ENCODE data around the gene POU2AF3.

The POU2AF3 gene

DNA sequence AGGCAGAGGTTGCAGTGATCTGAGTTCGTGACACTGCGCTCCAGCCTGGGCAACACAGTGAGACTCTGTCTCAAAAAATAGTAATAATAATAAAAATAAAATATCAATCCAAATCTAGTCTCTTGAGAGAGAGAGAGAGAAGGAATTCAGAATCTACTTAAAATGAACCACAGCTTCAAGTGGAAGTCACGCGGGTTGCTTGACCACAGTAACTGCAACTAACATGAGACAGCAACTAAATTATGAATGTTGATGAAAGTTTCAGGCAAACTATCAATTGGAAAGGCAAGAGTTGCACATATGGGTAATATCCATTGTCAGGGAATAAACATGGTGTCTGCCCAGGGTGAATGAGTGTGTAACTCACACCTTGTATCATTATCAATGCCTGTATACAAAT, 40.3 kb upstream of the POU2AF3 start:
- Histone ChIP-seq H3K4me1 (ENCODE audit: control insufficient read depth, insufficient read depth, low read depth, low read length) (no peaks in the 10 kb centered on the region), H3K27ac (ENCODE audit: low read length, poor library complexity, severe bottlenecking) (no peak overlapping the region), H3K9me3 (ENCODE audit: control insufficient read depth, low read length) (no peaks in the 10 kb centered on the region), H2BK5ac (ENCODE audit: low read depth, low read length, poor library complexity, severe bottlenecking) (no peak overlapping the region), H3K4me3 (ENCODE audit: insufficient read depth in 1 of 2, low read depth in 1 of 2, low read length in 2 of 2) (no peak overlapping the region), H3K27me3 (ENCODE audit: control insufficient read depth in 1 of 2, insufficient read depth in 1 of 2, low read length in 2 of 2) (peaks cover 1 to 14% of the 10 kb centered on the region in 2 experiments), H2BK15ac (ENCODE audit: low read depth, poor library complexity, severe bottlenecking) (no peak overlapping the region), H3K79me1 (replicated peaks; ENCODE audit: low read length, poor library complexity, severe bottlenecking) (no peaks in the 10 kb centered on the region), H4K8ac (ENCODE audit: low read length) (no peak overlapping the region), H3K4ac (ENCODE audit: low read depth in 1 of 2, low read length in 2 of 2) (no peak overlapping the region), H3K14ac (ENCODE audit: low read length in 2 of 2) (no peak overlapping the region), H4K91ac (ENCODE audit: low read length) (no peak overlapping the region), H2BK120ac (ENCODE audit: low read depth, low read length) (no peak overlapping the region), H2AFZ (ENCODE audit: low read depth, low read length) (no peak overlapping the region), H2BK12ac (ENCODE audit: low read length in 2 of 2) (no peak overlapping the region), H3K9ac (ENCODE audit: low read length) (no peak overlapping the region), H3K4me2 (ENCODE audit: low read length, poor library complexity, severe bottlenecking) (no peak overlapping the region), H3K18ac (ENCODE audit: low read depth in 1 of 2, low read length in 2 of 2) (no peak overlapping the region), H3K23ac (ENCODE audit: low read length in 2 of 2) (no peak overlapping the region), H3K36me3 (ENCODE audit: control insufficient read depth in 1 of 2, insufficient read depth in 2 of 2, low read depth in 1 of 2, low read length in 2 of 2) (no peaks in the 10 kb centered on the region), H2AK5ac (ENCODE audit: low read length, severe bottlenecking) (no peak overlapping the region)
- DNase-seq = no peak
- WGBS = 81% methylated on average over 2 of the region's 4 CpGs

DNA sequence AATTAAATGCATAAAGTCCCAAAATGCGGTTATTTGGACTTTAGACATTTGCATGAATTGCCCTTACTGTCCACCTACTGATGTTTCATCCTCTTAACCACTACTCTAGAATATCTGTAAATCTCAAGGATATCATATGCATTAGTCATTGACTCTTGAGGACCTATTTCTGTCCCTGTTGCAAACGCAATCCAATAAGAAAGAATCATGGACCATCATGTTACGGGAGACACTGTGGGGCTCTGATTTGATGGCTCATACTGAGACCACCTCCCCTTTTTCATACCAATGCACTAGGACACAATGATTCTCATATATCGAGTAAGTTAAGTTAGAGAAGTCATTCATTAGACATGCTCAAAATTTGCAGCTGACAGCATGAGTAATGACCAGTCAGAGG, 38.5 kb upstream of the POU2AF3 start:
- Histone ChIP-seq H3K4ac (ENCODE audit: low read depth in 1 of 2, low read length in 2 of 2) (no peak overlapping the region), H3K4me2 (ENCODE audit: low read length, poor library complexity, severe bottlenecking) (no peak overlapping the region), H4K8ac (ENCODE audit: low read length) (no peak overlapping the region), H4K91ac (ENCODE audit: low read length) (no peak overlapping the region), H2BK5ac (ENCODE audit: low read depth, low read length, poor library complexity, severe bottlenecking) (no peak overlapping the region), H3K79me1 (replicated peaks; ENCODE audit: low read length, poor library complexity, severe bottlenecking) (no peaks in the 10 kb centered on the region), H2AK5ac (ENCODE audit: low read length, severe bottlenecking) (no peak overlapping the region), H3K4me3 (ENCODE audit: insufficient read depth in 1 of 2, low read depth in 1 of 2, low read length in 2 of 2) (no peak overlapping the region), H2BK12ac (ENCODE audit: low read length in 2 of 2) (no peak overlapping the region), H3K27ac (ENCODE audit: low read length, poor library complexity, severe bottlenecking) (no peak overlapping the region), H2BK15ac (ENCODE audit: low read depth, poor library complexity, severe bottlenecking) (no peak overlapping the region), H3K4me1 (ENCODE audit: control insufficient read depth, insufficient read depth, low read depth, low read length) (no peaks in the 10 kb centered on the region), H2BK120ac (ENCODE audit: low read depth, low read length) (no peak overlapping the region), H3K36me3 (ENCODE audit: control insufficient read depth in 1 of 2, insufficient read depth in 2 of 2, low read depth in 1 of 2, low read length in 2 of 2) (no peaks in the 10 kb centered on the region), H3K9me3 (ENCODE audit: control insufficient read depth, low read length) (no peaks in the 10 kb centered on the region), H3K14ac (ENCODE audit: low read length in 2 of 2) (no peak overlapping the region), H3K23ac (ENCODE audit: low read length in 2 of 2) (no peak overlapping the region), H3K9ac (ENCODE audit: low read length) (no peak overlapping the region), H3K27me3 (ENCODE audit: control insufficient read depth in 1 of 2, insufficient read depth in 1 of 2, low read length in 2 of 2) (peaks cover 0 to 7% of the 10 kb centered on the region in 2 experiments), H2AFZ (ENCODE audit: low read depth, low read length) (no peak overlapping the region), H3K18ac (ENCODE audit: low read depth in 1 of 2, low read length in 2 of 2) (no peak overlapping the region)
- 80% methylated on average over 4 of the region's 4 CpGs for WGBS
- no peak for DNase-seq

DNA sequence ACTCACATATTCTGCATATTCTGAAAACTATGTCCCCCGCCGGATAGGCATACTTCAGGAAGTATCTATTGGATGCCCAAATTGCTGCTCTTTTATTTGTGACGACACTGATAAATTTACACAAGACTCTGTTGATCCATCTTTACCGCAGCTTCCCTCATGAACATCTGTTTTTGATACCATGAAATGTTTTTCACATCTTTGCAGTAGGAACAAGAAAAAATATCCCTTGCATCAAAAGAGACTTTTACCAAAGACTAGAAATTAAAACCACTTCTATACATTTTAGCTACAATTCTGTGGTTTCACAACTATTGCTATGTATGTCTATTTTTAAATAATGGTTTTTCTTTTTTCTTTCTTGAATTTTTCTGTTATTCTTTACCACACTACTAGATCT, 37.5 kb upstream of the POU2AF3 start:
- Histone ChIP-seq H3K14ac (ENCODE audit: low read length in 2 of 2) (no peak overlapping the region), H3K27me3 (ENCODE audit: control insufficient read depth in 1 of 2, insufficient read depth in 1 of 2, low read length in 2 of 2) (peaks cover 0 to 4% of the 10 kb centered on the region in 2 experiments), H3K4me2 (ENCODE audit: low read length, poor library complexity, severe bottlenecking) (no peak overlapping the region), H2BK120ac (ENCODE audit: low read depth, low read length) (no peak overlapping the region), H2AFZ (ENCODE audit: low read depth, low read length) (no peak overlapping the region), H4K91ac (ENCODE audit: low read length) (no peak overlapping the region), H3K9me3 (ENCODE audit: control insufficient read depth, low read length) (no peaks in the 10 kb centered on the region), H3K4me3 (ENCODE audit: insufficient read depth in 1 of 2, low read depth in 1 of 2, low read length in 2 of 2) (no peak overlapping the region), H3K27ac (ENCODE audit: low read length, poor library complexity, severe bottlenecking) (no peak overlapping the region), H3K18ac (ENCODE audit: low read depth in 1 of 2, low read length in 2 of 2) (no peak overlapping the region), H3K4me1 (ENCODE audit: control insufficient read depth, insufficient read depth, low read depth, low read length) (no peaks in the 10 kb centered on the region), H2BK12ac (ENCODE audit: low read length in 2 of 2) (no peak overlapping the region), H4K8ac (ENCODE audit: low read length) (no peak overlapping the region), H3K36me3 (ENCODE audit: control insufficient read depth in 1 of 2, insufficient read depth in 2 of 2, low read depth in 1 of 2, low read length in 2 of 2) (no peaks in the 10 kb centered on the region), H2BK15ac (ENCODE audit: low read depth, poor library complexity, severe bottlenecking) (no peak overlapping the region), H2BK5ac (ENCODE audit: low read depth, low read length, poor library complexity, severe bottlenecking) (no peak overlapping the region), H3K79me1 (replicated peaks; ENCODE audit: low read length, poor library complexity, severe bottlenecking) (no peaks in the 10 kb centered on the region), H3K9ac (ENCODE audit: low read length) (no peak overlapping the region), H2AK5ac (ENCODE audit: low read length, severe bottlenecking) (no peak overlapping the region), H3K23ac (ENCODE audit: low read length in 2 of 2) (no peak overlapping the region), H3K4ac (ENCODE audit: low read depth in 1 of 2, low read length in 2 of 2) (no peak overlapping the region)
- no peak for DNase-seq
- 92% methylated on average over 4 of the region's 4 CpGs for WGBS

DNA sequence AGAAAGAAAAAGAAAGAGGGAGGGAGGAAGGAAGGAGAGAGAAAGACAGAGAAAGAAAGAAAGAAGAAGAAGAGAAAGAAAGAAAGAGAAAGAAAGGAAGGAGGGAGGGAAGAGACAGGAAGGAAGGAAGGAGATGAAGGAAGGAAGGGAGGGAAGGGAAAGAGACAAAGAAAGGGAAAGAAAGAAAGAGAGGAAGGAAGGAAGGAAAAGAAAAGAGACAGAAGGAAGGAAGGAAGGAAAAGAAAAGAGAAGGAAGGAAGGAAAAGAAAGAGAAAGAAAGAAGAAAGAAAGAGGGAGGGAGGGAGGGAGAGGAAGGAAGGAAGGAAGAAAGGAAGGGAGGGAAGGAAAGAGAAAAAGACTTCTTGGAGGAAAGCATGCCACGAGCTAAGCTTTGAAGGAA, 33.7 kb upstream of the POU2AF3 start:
- Histone ChIP-seq H3K9me3 (ENCODE audit: control insufficient read depth, low read length) (no peaks in the 10 kb centered on the region), H3K4me2 (ENCODE audit: low read length, poor library complexity, severe bottlenecking) (no peak overlapping the region), H3K23ac (ENCODE audit: low read length in 2 of 2) (no peak overlapping the region), H3K18ac (ENCODE audit: low read depth in 1 of 2, low read length in 2 of 2) (no peak overlapping the region), H3K14ac (ENCODE audit: low read length in 2 of 2) (no peak overlapping the region), H3K79me1 (replicated peaks; ENCODE audit: low read length, poor library complexity, severe bottlenecking) (no peaks in the 10 kb centered on the region), H4K91ac (ENCODE audit: low read length) (no peak overlapping the region), H2BK5ac (ENCODE audit: low read depth, low read length, poor library complexity, severe bottlenecking) (no peak overlapping the region), H2AK5ac (ENCODE audit: low read length, severe bottlenecking) (no peak overlapping the region), H3K4me1 (ENCODE audit: control insufficient read depth, insufficient read depth, low read depth, low read length) (no peaks in the 10 kb centered on the region), H3K27ac (ENCODE audit: low read length, poor library complexity, severe bottlenecking) (no peak overlapping the region), H2AFZ (ENCODE audit: low read depth, low read length) (no peak overlapping the region), H2BK15ac (ENCODE audit: low read depth, poor library complexity, severe bottlenecking) (no peak overlapping the region), H3K4me3 (ENCODE audit: insufficient read depth in 1 of 2, low read depth in 1 of 2, low read length in 2 of 2) (no peak overlapping the region), H3K4ac (ENCODE audit: low read depth in 1 of 2, low read length in 2 of 2) (no peak overlapping the region), H4K8ac (ENCODE audit: low read length) (no peak overlapping the region), H3K27me3 (ENCODE audit: control insufficient read depth in 1 of 2, insufficient read depth in 1 of 2, low read length in 2 of 2) (peaks cover 0 to 4% of the 10 kb centered on the region in 2 experiments), H2BK120ac (ENCODE audit: low read depth, low read length) (no peak overlapping the region), H3K9ac (ENCODE audit: low read length) (no peak overlapping the region), H2BK12ac (ENCODE audit: low read length in 2 of 2) (no peak overlapping the region), H3K36me3 (ENCODE audit: control insufficient read depth in 1 of 2, insufficient read depth in 2 of 2, low read depth in 1 of 2, low read length in 2 of 2) (no peaks in the 10 kb centered on the region)
- DNase-seq = no peak
- 69% methylated on average over 1 of the region's 1 CpG for WGBS

Measured in mesenchymal stem cell (in vitro differentiated cells and primary cell).